Fibroblast of peridontal ligament (primary cell): ENCODE results near the gene ATP2A2.

Source experiments
- DNase-seq: peaks from one replicate; pipeline ENCODE4 v3.0.0-alpha.2; 2010; ENCODE audit errors: extremely low read depth

ATP2A2 gene

GRCh38 chr12:110262442-110263388, 18.3 kb upstream of the ATP2A2 start:
- peak; percentile 64 for DNase-seq

GRCh38 chr12:110266381-110266960, 14.6 kb upstream of the ATP2A2 start:
- DNase-seq = no peak

GRCh38 chr12:110266980-110267620, 13.9 kb upstream of the ATP2A2 start:
- peak; percentile 77 for DNase-seq

GRCh38 chr12:110269622-110270124, 11.4 kb upstream of the ATP2A2 start:
- peak; percentile 81 for DNase-seq

GRCh38 chr12:110270125-110270962, 10.7 kb upstream of the ATP2A2 start:
- DNase-seq = peak; percentile 61

- no peak for DNase-seq
These were observed 10.0 kb upstream of the ATP2A2 start for GRCh38 chr12:110271015-110271414.

GRCh38 chr12:110277530-110278254, 3.4 kb upstream of the ATP2A2 start:
- DNase-seq = no peak

- no peak for DNase-seq
These were observed 2.9 kb upstream of the ATP2A2 start for GRCh38 chr12:110278255-110278536.

- DNase-seq = no peak
These were observed 1.3 kb upstream of the ATP2A2 start for GRCh38 chr12:110279566-110280375.

- DNase-seq = no peak
These were observed 662 bp upstream of the ATP2A2 start for GRCh38 chr12:110280392-110280778.

- no peak for DNase-seq
These were observed 677 bp downstream of the ATP2A2 start for GRCh38 chr12:110281549-110282299.

GRCh38 chr12:110282300-110282860, 1.3 kb downstream of the ATP2A2 start:
- peak; percentile 62 for DNase-seq

- peak; percentile 54 for DNase-seq
These were observed 2.1 kb downstream of the ATP2A2 start for GRCh38 chr12:110282956-110283817.

- DNase-seq = no peak
These were observed 3.5 kb downstream of the ATP2A2 start for GRCh38 chr12:110284597-110284996.

- DNase-seq = no peak
These were observed 5.6 kb downstream of the ATP2A2 start for GRCh38 chr12:110286623-110287022.

- DNase-seq = no peak
These were observed 6.9 kb downstream of the ATP2A2 start for GRCh38 chr12:110287986-110288385.

GRCh38 chr12:110289044-110289710, 8.1 kb downstream of the ATP2A2 start:
- DNase-seq = no peak

- DNase-seq = no peak
These were observed 8.6 kb downstream of the ATP2A2 start for GRCh38 chr12:110289711-110290078.
